OCI-LY7 (cell line): Measurements from ENCODE around the gene PTPRT.

ENCODE experiments used
- EZH2phosphoT487 ChIP-seq: fragments of 200-600 bp; sonication (generic); IDR thresholded peaks from 2 replicates; pipeline ENCODE4 v1.6.1; 2018; ENCODE audit warnings: low read depth, borderline replicate concordance, mild to moderate bottlenecking, mixed run types, antibody characterized with exemption, low read length, moderate library complexity, mixed read lengths
- TF ChIP-seq, protein P1 (sequence below): fragments of 200-600 bp; sonication (generic); conservative IDR thresholded peaks from 2 replicates; pipeline ENCODE4 v1.5.1; 2014; ENCODE audit warnings: mild to moderate bottlenecking, antibody characterized with exemption, low read length, moderate library complexity, mixed read lengths

- TF ChIP-seq, protein P1, sequence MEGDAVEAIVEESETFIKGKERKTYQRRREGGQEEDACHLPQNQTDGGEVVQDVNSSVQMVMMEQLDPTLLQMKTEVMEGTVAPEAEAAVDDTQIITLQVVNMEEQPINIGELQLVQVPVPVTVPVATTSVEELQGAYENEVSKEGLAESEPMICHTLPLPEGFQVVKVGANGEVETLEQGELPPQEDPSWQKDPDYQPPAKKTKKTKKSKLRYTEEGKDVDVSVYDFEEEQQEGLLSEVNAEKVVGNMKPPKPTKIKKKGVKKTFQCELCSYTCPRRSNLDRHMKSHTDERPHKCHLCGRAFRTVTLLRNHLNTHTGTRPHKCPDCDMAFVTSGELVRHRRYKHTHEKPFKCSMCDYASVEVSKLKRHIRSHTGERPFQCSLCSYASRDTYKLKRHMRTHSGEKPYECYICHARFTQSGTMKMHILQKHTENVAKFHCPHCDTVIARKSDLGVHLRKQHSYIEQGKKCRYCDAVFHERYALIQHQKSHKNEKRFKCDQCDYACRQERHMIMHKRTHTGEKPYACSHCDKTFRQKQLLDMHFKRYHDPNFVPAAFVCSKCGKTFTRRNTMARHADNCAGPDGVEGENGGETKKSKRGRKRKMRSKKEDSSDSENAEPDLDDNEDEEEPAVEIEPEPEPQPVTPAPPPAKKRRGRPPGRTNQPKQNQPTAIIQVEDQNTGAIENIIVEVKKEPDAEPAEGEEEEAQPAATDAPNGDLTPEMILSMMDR: no peak
- TF ChIP-seq EZH2phosphoT487: no peak
These were observed 503.6 kb downstream of the PTPRT start for GRCh38 chr20:42686057-42686456.
